MCF 10A (cell line): ENCODE results near the gene SND1. TPM values are rescaled to one million over a fixed set of nuclear protein-coding genes. Genes with fewer than 3 reads are reported as not detected.

Experiments used
- BruUV-seq: library from RNA; stranded (reverse); fragments of 400-500 nt; replicated peaks from 2 replicates; lab custom pipeline; 2021; lab: Mats Ljungman, UMichigan
- CTCF ChIA-PET: fragments of 300-600 bp; sonication (Branson Sonifier 250); formaldehyde crosslinking; extraction: SDS; loops from one replicate; lab custom pipeline; 2021; ENCODE audit warnings: antibody characterized with exemption, inconsistent platforms; lab: Yijun Ruan, JAX
- POLR2A ChIA-PET: fragments of 300-600, 350-650 bp; sonication (Branson Sonifier 250); formaldehyde crosslinking; extraction: SDS; loops from one replicate; lab custom pipeline; 2020; ENCODE audit warnings: antibody characterized with exemption, inconsistent platforms; lab: Yijun Ruan, JAX
- DNase-seq: peaks from one replicate; pipeline ENCODE4 v3.0.0-alpha.2; 2018; ENCODE audit not compliant: unreplicated experiment
- H3K27ac Mint-ChIP-seq: one replicate; pipeline ENCODE4 v1.8.0; 2022; ENCODE audit warnings: mild to moderate bottlenecking, low read depth, mixed read lengths; ENCODE audit not compliant: unreplicated experiment
- H3K27me3 Mint-ChIP-seq: one replicate; pipeline ENCODE4 v1.8.0; 2022; ENCODE audit warnings: mixed read lengths; ENCODE audit not compliant: insufficient read depth, unreplicated experiment
- H3K36me3 Mint-ChIP-seq: one replicate; pipeline ENCODE4 v1.8.0; 2022; ENCODE audit warnings: mild to moderate bottlenecking, moderate library complexity, mixed read lengths; ENCODE audit not compliant: insufficient read depth, unreplicated experiment
- H3K4me1 Mint-ChIP-seq: one replicate; pipeline ENCODE4 v1.8.0; 2022; ENCODE audit warnings: mixed read lengths; ENCODE audit not compliant: insufficient read depth, unreplicated experiment
- H3K4me3 Mint-ChIP-seq: one replicate; pipeline ENCODE4 v1.8.0; 2022; ENCODE audit warnings: mild to moderate bottlenecking, moderate library complexity, mixed read lengths; ENCODE audit not compliant: unreplicated experiment
- H3K9me3 Mint-ChIP-seq: one replicate; pipeline ENCODE4 v1.8.0; 2022; ENCODE audit warnings: mixed read lengths; ENCODE audit not compliant: unreplicated experiment
- CTCF ChIP-seq: fragments of 200-600 bp; IDR thresholded peaks from one replicate; pipeline ENCODE4 v1.8.0; 2022; ENCODE audit warnings: antibody characterized with exemption, mild to moderate bottlenecking; ENCODE audit not compliant: unreplicated experiment
- intact Hi-C: fragments of 100-400 bp; cut with micrococcal nuclease; formaldehyde crosslinking; loops from 2 replicates; pipeline ENCODE4 v1.14.1; 2022
- total RNA-seq: library from RNA; stranded (reverse); gene quantifications from 2 replicates; pipeline ENCODE4 v1.2.3, GENCODE V29; 2022

SND1 gene
- total RNA-seq, 1 experiment from 2014 or later: 297 TPM

GRCh38 chr7:127820732-127821085 lies 168.7 kb downstream of the SND1 start:
- no peak for DNase-seq
- CTCF ChIA-PET: interaction anchor here (0.6 kb wide), 2 partner anchors 11 to 29 kb away, joined by 3 to 4 read pairs; no protein-coding TSS in a partner anchor
- intact Hi-C loops: no loop called here
- no peaks in the 10 kb centered on the region for H3K9me3 Mint-ChIP-seq
- peaks cover 15% of the 10 kb centered on the region for H3K4me1 Mint-ChIP-seq
- H3K4me3 Mint-ChIP-seq: no peak overlapping the region
- no peak for TF ChIP-seq CTCF
- peaks cover 7% of the 10 kb centered on the region for H3K36me3 Mint-ChIP-seq
- no peaks in the 10 kb centered on the region for H3K27me3 Mint-ChIP-seq
- no peak overlapping the region for H3K27ac Mint-ChIP-seq
- no TSS peak for BruUV-seq
- POLR2A ChIA-PET: interaction anchor here (0.7 to 1.5 kb wide), 2 partner anchors 11 to 417 kb away, joined by 4 to 5 read pairs; no protein-coding TSS in a partner anchor

GRCh38 chr7:127821146-127821545 lies 169.2 kb downstream of the SND1 start:
- BruUV-seq: no TSS peak
- TF ChIP-seq CTCF: no peak
- Mint-ChIP-seq H3K36me3 (peaks cover 7% of the 10 kb centered on the region), H3K27ac (no peak overlapping the region), H3K9me3 (no peaks in the 10 kb centered on the region), H3K4me1 (peaks cover 15% of the 10 kb centered on the region), H3K4me3 (no peak overlapping the region), H3K27me3 (no peaks in the 10 kb centered on the region)
- DNase-seq: no peak
- ChIA-PET CTCF (interaction anchor here (0.6 kb wide), 2 partner anchors 12 to 29 kb away, joined by 3 to 4 read pairs; no protein-coding TSS in a partner anchor), POLR2A (interaction anchor here (0.7 to 1.4 kb wide), 2 partner anchors 18 to 416 kb away, joined by 4 read pairs; no protein-coding TSS in a partner anchor)
- intact Hi-C loops: no loop called here

GRCh38 chr7:127822822-127823508 lies 171.0 kb downstream of the SND1 start:
- ChIA-PET POLR2A (interaction anchor here (1.2 to 1.4 kb wide), 2 partner anchors 20 to 28 kb away, joined by 3 to 4 read pairs; no protein-coding TSS in a partner anchor), CTCF (no interaction called here)
- BruUV-seq: no TSS peak
- DNase-seq: no peak
- no peak overlapping the region for H3K27ac Mint-ChIP-seq
- no peak for TF ChIP-seq CTCF
- peaks cover 9% of the 10 kb centered on the region for H3K4me1 Mint-ChIP-seq
- H3K4me3 Mint-ChIP-seq: no peak overlapping the region
- intact Hi-C loops: no loop called here
- peaks cover under 1% of the 10 kb centered on the region for H3K36me3 Mint-ChIP-seq
- H3K27me3 Mint-ChIP-seq: no peaks in the 10 kb centered on the region
- H3K9me3 Mint-ChIP-seq: no peaks in the 10 kb centered on the region

- BruUV-seq: no TSS peak
- peaks cover 9% of the 10 kb centered on the region for H3K4me1 Mint-ChIP-seq
- CTCF ChIA-PET: interaction anchor here (0.7 kb wide), 1 partner anchor 9 kb away, joined by 3 read pairs; no protein-coding TSS in a partner anchor
- no peak overlapping the region for H3K4me3 Mint-ChIP-seq
- H3K27ac Mint-ChIP-seq: no peak overlapping the region
- no peak for TF ChIP-seq CTCF
- POLR2A ChIA-PET: interaction anchor here (0.9 kb wide), 1 partner anchor 15 kb away, joined by 3 read pairs; no protein-coding TSS in a partner anchor
- H3K36me3 Mint-ChIP-seq: no peaks in the 10 kb centered on the region
- DNase-seq: no peak
- no peaks in the 10 kb centered on the region for H3K27me3 Mint-ChIP-seq
- H3K9me3 Mint-ChIP-seq: no peaks in the 10 kb centered on the region
- intact Hi-C loops: no loop called here
Measured at GRCh38 chr7:127824682-127825081, 172.7 kb downstream of the SND1 start.
